ENCODE results near the gene GRK5.

GRK5 gene

GRCh38 chr10:119368991-119369869 is 161.9 kb downstream of the GRK5 start:
- H3K4me3 ChIP-seq (ENCODE audit: low read depth, low read length) = no peak overlapping the region
- H3K27me3 ChIP-seq = no peaks in the 10 kb centered on the region
- no peak for DNase-seq
- H3K36me3 ChIP-seq = no peaks in the 10 kb centered on the region
- H3K4me1 ChIP-seq = no peaks in the 10 kb centered on the region
- no peaks in the 10 kb centered on the region for H3K9me3 ChIP-seq
- no peak for TF ChIP-seq CTCF (IDR thresholded peaks at IDR 0.05; ENCODE audit: low read depth, low read length)

- Histone ChIP-seq H3K36me3 (no peaks in the 10 kb centered on the region), H3K4me1 (no peaks in the 10 kb centered on the region), H3K9me3 (no peaks in the 10 kb centered on the region), H3K4me3 (ENCODE audit: low read depth, low read length) (no peak overlapping the region), H3K27me3 (no peaks in the 10 kb centered on the region)
- DNase-seq = no peak
- TF ChIP-seq CTCF (IDR thresholded peaks at IDR 0.05; ENCODE audit: low read depth, low read length) = no peak
Measured at GRCh38 chr10:119370111-119370741, 162.9 kb downstream of the GRK5 start.

- H3K27me3 ChIP-seq = no peaks in the 10 kb centered on the region
- H3K9me3 ChIP-seq = no peaks in the 10 kb centered on the region
- no peak overlapping the region for H3K4me3 ChIP-seq (ENCODE audit: low read depth, low read length)
- TF ChIP-seq CTCF (IDR thresholded peaks at IDR 0.05; ENCODE audit: low read depth, low read length) = no peak
- no peaks in the 10 kb centered on the region for H3K36me3 ChIP-seq
- H3K4me1 ChIP-seq = no peaks in the 10 kb centered on the region
- no peak for DNase-seq
Measured at GRCh38 chr10:119370972-119371703, 163.8 kb downstream of the GRK5 start.

GRCh38 chr10:119371704-119372663 is 164.6 kb downstream of the GRK5 start:
- H3K4me1 ChIP-seq = no peaks in the 10 kb centered on the region
- H3K4me3 ChIP-seq (ENCODE audit: low read depth, low read length) = no peak overlapping the region
- DNase-seq = no peak
- H3K27me3 ChIP-seq = no peaks in the 10 kb centered on the region
- no peaks in the 10 kb centered on the region for H3K36me3 ChIP-seq
- no peak for TF ChIP-seq CTCF (IDR thresholded peaks at IDR 0.05; ENCODE audit: low read depth, low read length)
- H3K9me3 ChIP-seq = no peaks in the 10 kb centered on the region

GRCh38 chr10:119373294-119374102 is 166.1 kb downstream of the GRK5 start:
- Histone ChIP-seq H3K36me3 (no peaks in the 10 kb centered on the region), H3K27me3 (no peaks in the 10 kb centered on the region), H3K4me3 (ENCODE audit: low read depth, low read length) (no peak overlapping the region), H3K4me1 (no peaks in the 10 kb centered on the region; the same call in 1 of the 2 replicates), H3K9me3 (no peaks in the 10 kb centered on the region)
- no peak for DNase-seq
- no peak for TF ChIP-seq CTCF (IDR thresholded peaks at IDR 0.05; ENCODE audit: low read depth, low read length)
